Thoracic aorta (tissue), 2 donors: Measurements from ENCODE around the gene DOCK10. TPM values are rescaled to one million over a fixed set of nuclear protein-coding genes. Genes with fewer than 3 reads are reported as not detected.

Experiments used
- ATAC-seq: fragments of 150-250 bp; one replicate; pipeline ENCODE4 v1.8.0; 2017; ENCODE audit warnings: low read depth; ENCODE audit not compliant: insufficient number of reproducible peaks, low FRiP score
- DNase-seq: peaks from one replicate; pipeline ENCODE4 v3.0.0-alpha.2; 2020; ENCODE audit warnings: low spot score
- H3K27ac ChIP-seq, 2 donors: fragments of 200-600 bp; sonication (generic); 1 replicate in 1 of 2; 2 replicates in 1 of 2; pipeline ENCODE4 v1.5.1; 2016; ENCODE audit warnings: mild to moderate bottlenecking in 2 of 2, moderate library complexity in 2 of 2
- H3K27me3 ChIP-seq: fragments of 200-600 bp; sonication (generic); replicated peaks from 2 replicates; pipeline ENCODE4 v1.6.0; 2016; ENCODE audit warnings: mild to moderate bottlenecking; ENCODE audit not compliant: insufficient read depth
- H3K36me3 ChIP-seq: fragments of 200-600 bp; sonication (generic); one replicate; pipeline ENCODE4 v1.5.1; 2016
- H3K4me1 ChIP-seq, 2 donors: fragments of 200-600 bp; sonication (generic); 1 replicate in 1 of 2; 2 replicates in 1 of 2; pipeline versions ENCODE4 v1.5.1 to v1.6.0; 2016; ENCODE audit warnings: low read depth in 2 of 2, mild to moderate bottlenecking in 1 of 2; ENCODE audit not compliant: control insufficient read depth in 1 of 2
- H3K4me3 ChIP-seq: fragments of 200-600 bp; sonication (generic); 2 replicates; pipeline ENCODE4 v1.5.1; 2016; ENCODE audit warnings: mild to moderate bottlenecking
- H3K9me3 ChIP-seq: fragments of 200-600 bp; sonication (generic); 2 replicates; pipeline ENCODE4 v1.5.1; 2016
- total RNA-seq, 2 donors: library from RNA; depleted of rRNA; stranded (reverse); fragments of >200 nt; gene quantifications; one replicate each; pipeline versions ENCODE4 v1.1.0 to v1.2.3, GENCODE V29; 2016
- TF ChIP-seq, protein P1 (sequence below): fragments of 200-600 bp; sonication (generic); IDR thresholded peaks from one replicate; pipeline ENCODE4 v1.5.1; 2019; ENCODE audit warnings: antibody characterized with exemption

The DOCK10 gene
- total RNA-seq, 2 donors from 2014 or later, result 44.9 to 53.0 TPM

DNA sequence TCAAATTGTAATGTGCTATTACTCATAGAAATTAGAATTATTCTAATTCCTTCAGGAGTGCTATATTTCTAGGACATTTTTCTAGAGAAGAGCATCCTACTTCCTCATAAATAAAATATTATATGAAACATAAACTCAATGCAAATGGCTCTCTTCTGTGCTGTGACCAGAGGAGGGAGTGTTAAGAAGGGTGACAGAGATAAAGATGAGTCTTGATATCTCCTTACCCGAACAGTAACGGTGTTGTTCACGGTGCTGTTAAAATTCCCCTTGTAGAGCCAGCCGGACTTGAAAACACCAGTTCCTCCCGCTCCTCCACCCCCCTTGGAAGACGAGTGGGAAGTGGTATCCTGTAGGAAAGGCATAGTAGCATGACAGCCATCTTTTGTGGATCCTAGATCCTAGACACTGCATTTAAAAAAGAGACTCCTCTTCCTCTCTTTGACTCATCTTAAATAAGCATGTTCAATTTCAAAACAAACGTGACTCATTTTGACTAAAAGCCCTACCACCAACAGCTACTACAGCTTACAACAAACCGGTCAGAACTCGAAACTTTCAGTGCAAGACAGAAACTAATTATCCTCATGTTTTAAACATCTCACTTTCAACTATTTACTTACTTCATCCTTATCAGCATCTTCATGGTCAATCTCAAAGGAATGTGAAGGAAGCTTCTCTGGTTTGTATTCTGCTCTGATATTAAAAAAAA is 156.3 kb downstream of the DOCK10 start:
- Histone ChIP-seq H3K4me1 (peaks cover 23 to 28% of the 10 kb centered on the region in 2 donors), H3K4me3 (no peak overlapping the region), H3K27ac (no peak overlapping the region)

DNA sequence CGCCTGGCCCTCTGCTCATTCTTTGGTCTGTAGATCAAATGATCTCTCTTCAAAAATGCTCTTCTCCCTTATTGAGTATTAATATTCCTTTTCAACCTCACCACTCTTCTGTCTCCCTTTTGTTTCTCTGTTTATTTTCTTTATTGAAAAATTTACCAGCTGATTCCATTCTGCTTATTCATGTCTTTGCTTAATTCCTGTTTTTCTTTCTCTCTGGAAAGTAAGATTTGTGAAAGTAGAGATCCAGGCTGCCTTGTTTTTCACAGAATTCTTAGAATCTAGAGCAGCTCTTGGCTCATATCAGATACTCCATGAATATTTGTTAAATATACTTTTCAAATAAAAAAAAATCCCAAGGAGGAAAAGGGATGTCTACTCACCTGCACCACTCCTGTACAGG is 157.0 kb downstream of the DOCK10 start:
- peaks cover 23 to 28% of the 10 kb centered on the region in 2 donors for H3K4me1 ChIP-seq
- TF ChIP-seq, protein P1, sequence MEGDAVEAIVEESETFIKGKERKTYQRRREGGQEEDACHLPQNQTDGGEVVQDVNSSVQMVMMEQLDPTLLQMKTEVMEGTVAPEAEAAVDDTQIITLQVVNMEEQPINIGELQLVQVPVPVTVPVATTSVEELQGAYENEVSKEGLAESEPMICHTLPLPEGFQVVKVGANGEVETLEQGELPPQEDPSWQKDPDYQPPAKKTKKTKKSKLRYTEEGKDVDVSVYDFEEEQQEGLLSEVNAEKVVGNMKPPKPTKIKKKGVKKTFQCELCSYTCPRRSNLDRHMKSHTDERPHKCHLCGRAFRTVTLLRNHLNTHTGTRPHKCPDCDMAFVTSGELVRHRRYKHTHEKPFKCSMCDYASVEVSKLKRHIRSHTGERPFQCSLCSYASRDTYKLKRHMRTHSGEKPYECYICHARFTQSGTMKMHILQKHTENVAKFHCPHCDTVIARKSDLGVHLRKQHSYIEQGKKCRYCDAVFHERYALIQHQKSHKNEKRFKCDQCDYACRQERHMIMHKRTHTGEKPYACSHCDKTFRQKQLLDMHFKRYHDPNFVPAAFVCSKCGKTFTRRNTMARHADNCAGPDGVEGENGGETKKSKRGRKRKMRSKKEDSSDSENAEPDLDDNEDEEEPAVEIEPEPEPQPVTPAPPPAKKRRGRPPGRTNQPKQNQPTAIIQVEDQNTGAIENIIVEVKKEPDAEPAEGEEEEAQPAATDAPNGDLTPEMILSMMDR, result no peak
- H3K36me3 ChIP-seq, result no peaks in the 10 kb centered on the region
- H3K9me3 ChIP-seq, result no peaks in the 10 kb centered on the region
- no peak overlapping the region for H3K27ac ChIP-seq
- no peak overlapping the region for H3K4me3 ChIP-seq
- no peak for ATAC-seq
- no peaks in the 10 kb centered on the region for H3K27me3 ChIP-seq
- DNase-seq, result no peak

More for the DNA sequence above, 156.3 kb downstream of the DOCK10 start:
- DNase-seq, result no peak
- H3K9me3 ChIP-seq, result no peaks in the 10 kb centered on the region
- ATAC-seq, result no peak
- TF ChIP-seq, protein P1, result no peak
- no peaks in the 10 kb centered on the region for H3K27me3 ChIP-seq
- no peaks in the 10 kb centered on the region for H3K36me3 ChIP-seq

DNA sequence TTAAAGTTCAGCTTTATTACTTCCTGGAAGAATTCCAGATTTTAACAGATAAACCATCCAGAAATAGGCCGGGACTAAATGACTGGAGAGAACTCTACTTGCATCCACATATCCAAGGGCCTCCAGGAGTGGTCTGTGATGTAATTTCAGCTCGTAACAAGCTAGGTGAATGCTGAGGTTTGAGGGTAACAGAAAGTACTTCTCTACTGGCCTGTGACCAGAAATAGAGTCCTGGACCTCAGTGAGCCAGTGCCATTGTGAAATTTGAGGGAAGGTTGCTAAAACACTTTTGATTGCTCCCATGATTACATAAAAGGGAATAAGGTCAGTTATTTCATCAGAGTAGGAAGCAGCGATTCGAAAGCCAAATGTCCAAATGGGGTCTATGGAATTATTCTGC is 158.1 kb downstream of the DOCK10 start:
- Histone ChIP-seq H3K9me3 (no peaks in the 10 kb centered on the region), H3K4me3 (no peak overlapping the region), H3K36me3 (no peaks in the 10 kb centered on the region), H3K27ac (peak overlapping the region in 1 of 2 donors; percentile 17), H3K27me3 (no peaks in the 10 kb centered on the region), H3K4me1 (peaks cover 23 to 28% of the 10 kb centered on the region in 2 donors)
- DNase-seq, result no peak
- TF ChIP-seq, protein P1, result no peak
- no peak for ATAC-seq

DNA sequence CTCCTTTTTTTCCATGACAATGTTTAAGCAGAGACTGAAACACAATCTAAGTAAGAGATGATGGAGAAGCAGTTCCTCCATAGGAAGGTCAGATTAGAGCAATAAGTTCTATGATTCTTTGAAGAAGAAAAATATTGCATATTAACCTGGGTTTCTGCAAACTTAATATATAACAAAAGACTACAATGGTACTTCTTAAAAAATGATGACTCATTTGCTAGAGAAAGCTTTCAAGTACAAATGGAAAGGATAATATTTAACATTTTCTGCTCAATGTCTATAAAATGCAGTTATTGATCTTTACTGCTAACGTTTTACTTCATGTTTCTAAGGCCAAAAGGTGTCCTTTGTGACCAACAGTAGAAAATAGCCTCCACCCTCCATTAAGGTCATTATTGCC is 158.6 kb downstream of the DOCK10 start:
- Histone ChIP-seq H3K27me3 (no peaks in the 10 kb centered on the region), H3K9me3 (no peaks in the 10 kb centered on the region), H3K4me3 (no peak overlapping the region), H3K27ac (peak overlapping the region in 1 of 2 donors; percentile 17), H3K36me3 (no peaks in the 10 kb centered on the region), H3K4me1 (peaks cover 23 to 28% of the 10 kb centered on the region in 2 donors)
- DNase-seq (no peak), ATAC-seq (no peak)
- TF ChIP-seq, protein P1, result no peak

DNA sequence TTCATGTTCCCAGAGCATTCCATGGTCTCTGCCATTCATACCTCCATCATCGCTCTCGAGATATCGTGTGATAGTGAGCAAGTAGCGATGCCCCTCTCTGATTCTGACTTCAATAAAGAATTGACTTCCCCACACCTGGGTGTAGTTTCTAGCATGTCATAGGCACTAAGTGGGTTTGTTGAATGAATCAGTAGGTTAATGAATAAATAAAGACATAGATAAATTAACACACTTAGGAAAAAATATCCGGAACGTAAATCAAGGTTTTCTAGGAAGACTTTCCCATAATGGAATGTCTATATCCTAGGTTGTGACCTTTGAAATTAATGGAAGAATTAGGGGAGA is 159.1 kb downstream of the DOCK10 start:
- H3K27me3 ChIP-seq, result no peaks in the 10 kb centered on the region
- DNase-seq (no peak), ATAC-seq (no peak)
- H3K4me1 ChIP-seq, result peaks cover 23 to 28% of the 10 kb centered on the region in 2 donors
- TF ChIP-seq, protein P1, result no peak
- H3K9me3 ChIP-seq, result no peaks in the 10 kb centered on the region
- H3K36me3 ChIP-seq, result no peaks in the 10 kb centered on the region
- peak overlapping the region in 1 of 2 donors; percentile 51 for H3K27ac ChIP-seq
- H3K4me3 ChIP-seq, result no peak overlapping the region
